ENCODE measurements around the gene ASB16. TPM values are rescaled to one million over a fixed set of nuclear protein-coding genes. Genes with fewer than 3 reads are reported as not detected.
A peak's percentile ranks its signal among the peaks of the same experiment; 100 is the strongest.

The ASB16 gene
- total and polyA plus RNA-seq, 9 of the 15 experiments (the other 6 are each of a cell fraction or from before 2014, with no cell fraction given): 0.03 to 0.07 TPM; not detected in 7

DNA sequence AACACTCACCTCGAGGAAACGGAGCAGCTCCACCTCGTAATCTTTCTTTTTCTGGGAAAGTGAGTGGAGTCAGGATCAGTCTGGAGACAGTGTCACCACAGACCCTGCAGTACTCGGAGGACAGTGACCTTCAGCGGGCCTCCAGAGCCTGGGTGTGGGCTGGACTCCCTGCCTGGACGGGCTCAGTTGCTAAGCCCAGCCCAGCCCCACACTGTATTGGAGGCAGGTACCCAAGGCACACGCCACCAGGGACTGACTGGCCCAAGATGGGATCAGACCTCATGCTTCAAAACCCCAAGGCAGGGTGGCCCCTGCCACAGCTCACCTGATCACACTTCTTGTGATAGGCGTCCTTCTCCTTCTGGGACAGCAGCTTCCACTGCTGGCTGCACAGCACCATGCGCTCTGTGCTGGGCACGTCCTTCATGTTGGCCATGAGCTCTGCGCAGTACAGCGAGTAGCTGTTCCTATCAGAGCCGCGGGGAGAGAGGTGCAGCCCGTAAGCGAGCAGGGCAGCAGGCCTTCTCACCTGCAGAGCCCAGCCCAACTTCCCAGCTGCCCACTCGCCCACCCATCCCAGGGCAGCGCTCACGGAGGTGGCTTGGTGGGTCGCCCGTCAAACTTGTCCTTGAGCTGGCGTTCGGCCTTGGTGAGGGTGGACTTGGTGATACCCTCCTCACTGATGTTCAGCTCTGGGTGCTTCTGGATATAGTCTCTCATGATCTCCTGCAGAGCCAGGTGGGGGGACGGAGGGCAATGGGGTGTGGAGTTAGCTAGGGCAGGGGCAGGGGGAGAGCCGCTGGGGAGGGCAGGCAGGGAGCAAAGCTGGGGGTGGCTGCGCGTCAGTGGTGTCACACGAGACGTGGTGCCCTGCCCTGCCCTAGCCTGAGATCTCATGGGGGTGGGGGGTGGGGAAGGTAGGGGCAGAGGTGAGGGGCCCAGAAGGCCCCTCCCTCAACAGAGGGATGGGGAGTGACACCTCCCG is 41.1 kb downstream of the ASB16 start:
- Histone ChIP-seq H3K36me3 (ENCODE audit: control insufficient read depth, insufficient read depth, low read length) (peaks cover 92% of the 10 kb centered on the region), H3K4me2 (ENCODE audit: insufficient read depth, low read length) (no peak overlapping the region), H3K9me1 (ENCODE audit: control insufficient read depth, insufficient read depth, low read length) (peaks cover 4% of the 10 kb centered on the region), H3K79me2 (ENCODE audit: control insufficient read depth, insufficient read depth, low read length) (peaks cover 16% of the 10 kb centered on the region), H3K9me3 (replicated peaks; ENCODE audit: control insufficient read depth, insufficient read depth, low read depth, low read length) (no peaks in the 10 kb centered on the region), H2AFZ (ENCODE audit: low read depth, low read length) (no peak overlapping the region), H3K27me3 (ENCODE audit: control insufficient read depth in 2 of 2, insufficient read depth in 2 of 2, low read length in 2 of 2) (no peaks in the 10 kb centered on the region), H3K27ac (ENCODE audit: extremely low read depth, low read depth, low read length) (no peak overlapping the region), H4K20me1 (replicated peaks; ENCODE audit: control insufficient read depth, insufficient read depth, low read length) (peaks cover 12% of the 10 kb centered on the region), H3K4me1 (replicated peaks in 1 of 2; ENCODE audit: control insufficient read depth in 2 of 2, insufficient read depth in 2 of 2, low read length in 2 of 2) (peaks cover 14 to 51% of the 10 kb centered on the region in 2 experiments), H3K4me3 (no peak overlapping the region), H3K9ac (ENCODE audit: insufficient read depth in 1 of 2, low read depth in 2 of 2, low read length in 2 of 2) (peak overlapping the region in 1 of 2 experiments; percentile 80; a peak in 2 of 4 replicates)
- ATAC-seq (no peak), FAIRE-seq (no peak), DNase-seq (ENCODE audit: extremely low read depth in 1 of 4, low spot score in 3 of 4) (no peak)
- in situ Hi-C loops (cut with MboI) (loop anchor here (5.0 kb wide), 1 partner anchor 116 kb away; no protein-coding TSS in a partner anchor), intact Hi-C loops (cut with micrococcal nuclease) (loop anchor here (2.0 kb wide), 1 partner anchor 311 kb away; no protein-coding TSS in a partner anchor)
- BruUV-seq (replicated peaks): no TSS peak
- CTCF ChIA-PET (ENCODE audit: low intra/inter-chr PET ratio): interaction anchor here (0.8 to 3.9 kb wide), 6 partner anchors 116 to 312 kb away, joined by 4 to 42 read pairs (median 18); partner anchors contain the start of gene GRN
- POLR2A ChIA-PET: interaction anchor here (0.6 to 3.6 kb wide), 10 partner anchors 9 to 300 kb away, joined by 3 to 16 read pairs (median 4); partner anchors contain the start of genes ATXN7L3, RUNDC3A, SLC25A39 and UBTF
- 90% methylated on average over 24 of the region's 30 CpGs for WGBS (ENCODE audit: insufficient coverage, low coverage, missing lambda C conversion rate)
- TF ChIP-seq L3MBTL2 (IDR thresholded peaks at IDR 0.05) (no peak), SUPT5H (IDR thresholded peaks at IDR 0.05) (0 out of 2 replicates have a peak, but pooled peaks have one; percentile 14), RBFOX2 (IDR thresholded peaks at IDR 0.05; ENCODE audit: low read depth, low read length) (no peak), POLR2G (IDR thresholded peaks at IDR 0.05; ENCODE audit: low read depth, low read length) (peak; percentile 69), NFIC (IDR thresholded peaks at IDR 0.05) (no peak), ZNF740 (CRISPR knock-in tag; IDR thresholded peaks at IDR 0.05) (no peak), ZNF740 (tag; IDR thresholded peaks at IDR 0.05) (no peak), ZSCAN29 (IDR thresholded peaks at IDR 0.05) (no peak), ZNF551 (CRISPR knock-in tag; IDR thresholded peaks at IDR 0.05) (no peak), POLR2A (conservative IDR thresholded peaks at IDR 0.05) (0 out of 2 replicates have a peak, but pooled peaks have one; percentile 36)
- TF ChIP-seq, protein P1, sequence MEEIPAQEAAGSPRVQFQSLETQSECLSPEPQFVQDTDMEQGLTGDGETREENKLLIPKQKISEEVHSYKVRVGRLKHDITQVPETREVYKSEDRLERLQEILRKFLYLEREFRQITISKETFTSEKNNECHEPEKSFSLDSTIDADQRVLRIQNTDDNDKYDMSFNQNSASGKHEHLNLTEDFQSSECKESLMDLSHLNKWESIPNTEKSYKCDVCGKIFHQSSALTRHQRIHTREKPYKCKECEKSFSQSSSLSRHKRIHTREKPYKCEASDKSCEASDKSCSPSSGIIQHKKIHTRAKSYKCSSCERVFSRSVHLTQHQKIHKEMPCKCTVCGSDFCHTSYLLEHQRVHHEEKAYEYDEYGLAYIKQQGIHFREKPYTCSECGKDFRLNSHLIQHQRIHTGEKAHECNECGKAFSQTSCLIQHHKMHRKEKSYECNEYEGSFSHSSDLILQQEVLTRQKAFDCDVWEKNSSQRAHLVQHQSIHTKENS (CRISPR knock-in tag; IDR thresholded peaks at IDR 0.05): no peak
- TF ChIP-seq, protein P2, sequence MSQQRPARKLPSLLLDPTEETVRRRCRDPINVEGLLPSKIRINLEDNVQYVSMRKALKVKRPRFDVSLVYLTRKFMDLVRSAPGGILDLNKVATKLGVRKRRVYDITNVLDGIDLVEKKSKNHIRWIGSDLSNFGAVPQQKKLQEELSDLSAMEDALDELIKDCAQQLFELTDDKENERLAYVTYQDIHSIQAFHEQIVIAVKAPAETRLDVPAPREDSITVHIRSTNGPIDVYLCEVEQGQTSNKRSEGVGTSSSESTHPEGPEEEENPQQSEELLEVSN (IDR thresholded peaks at IDR 0.05; ENCODE audit: borderline replicate concordance in 1 of 2, extremely low read depth in 1 of 2, insufficient read depth in 1 of 2, insufficient read length in 1 of 2, low read depth in 1 of 2, low read length in 1 of 2, poor library complexity in 1 of 2, severe bottlenecking in 1 of 2): no peak
